Transverse colon (tissue), 4 donors: ENCODE results near the gene RHOF.

ENCODE experiments used
- CTCF ChIP-seq, 5 experiments: fragments of 200-600 bp in 3 of 5; fragments of 450-650 bp in 2 of 5; sonication (generic) in 3 of 5; IDR thresholded peaks; 1 replicate in 2 of 5; 2 replicates in 3 of 5; pipeline ENCODE4 v1.5.1; 2016 to 2017; ENCODE audit warnings: antibody characterized with exemption in 5 of 5, inconsistent platforms in 3 of 5, mild to moderate bottlenecking in 2 of 5, moderate library complexity in 1 of 5
- POLR2A ChIP-seq: fragments of 450-650 bp; IDR thresholded peaks from one replicate; pipeline ENCODE4 v1.6.1; 2016; ENCODE audit warnings: antibody characterized with exemption, mild to moderate bottlenecking, moderate library complexity
- POLR2AphosphoS5 ChIP-seq, 3 donors: sonication (generic); formaldehyde crosslinking; IDR thresholded peaks; one replicate each; pipeline ENCODE4 v1.6.1; 2016; ENCODE audit warnings: antibody characterized with exemption in 3 of 3

- TF ChIP-seq CTCF (IDR thresholded peaks at IDR 0.05) (no peak), POLR2A (no peak), POLR2AphosphoS5 (IDR thresholded peaks at IDR 0.05) (no peak)
Observed at GRCh38 chr12:121808623-121809022, 15.1 kb upstream of the RHOF start.
